Stomach (tissue), 4 donors: ENCODE data around the gene SHMT2.

ENCODE experiments used
- CTCF ChIP-seq, 7 experiments: fragments of 450-650 bp in 4 of 7; fragments of 200-600 bp in 3 of 7; sonication (generic) in 3 of 7; IDR thresholded peaks; one replicate each; pipeline ENCODE4 v1.5.1; 2016 to 2019; ENCODE audit warnings: antibody characterized with exemption in 7 of 7, control low read depth in 2 of 7, mild to moderate bottlenecking in 1 of 7
- EP300 ChIP-seq: sonication (generic); formaldehyde crosslinking; IDR thresholded peaks from one replicate; pipeline ENCODE4 v1.6.1; 2017; ENCODE audit warnings: antibody characterized with exemption
- POLR2A ChIP-seq, 4 donors: fragments of 450-650 bp; IDR thresholded peaks; one replicate each; pipeline ENCODE4 v1.6.1; 2016; ENCODE audit warnings: antibody characterized with exemption in 4 of 4, control low read depth in 2 of 4, mild to moderate bottlenecking in 1 of 4, moderate library complexity in 1 of 4
- POLR2AphosphoS5 ChIP-seq, 3 donors: sonication (generic); formaldehyde crosslinking; IDR thresholded peaks; one replicate each; pipeline ENCODE4 v1.6.1; 2016; ENCODE audit warnings: antibody characterized with exemption in 3 of 3

GRCh38 chr12:57214398-57214781 is 15.1 kb upstream of the SHMT2 start:
- TF ChIP-seq CTCF (IDR thresholded peaks at IDR 0.05) (peak in 5 of 7 experiments; percentile 61 to 84 (median 66)), POLR2AphosphoS5 (IDR thresholded peaks at IDR 0.05) (no peak), POLR2A (IDR thresholded peaks at IDR 0.05) (no peak), EP300 (no peak)
